ENCODE results near the gene TADA2A.

- no peak for TF ChIP-seq CTCF (conservative IDR thresholded peaks at IDR 0.05)
- TF ChIP-seq EZH2 (IDR thresholded peaks at IDR 0.05; ENCODE audit: low read depth): no peak
Observed at GRCh38 chr17:37429453-37429852, 22.8 kb downstream of the TADA2A start.

Data from PC-9 (cell line).